ENCODE measurements around the gene SYT12. TPM values are rescaled to one million over a fixed set of nuclear protein-coding genes. Genes with fewer than 3 reads are reported as not detected.

The SYT12 gene
- total and polyA plus RNA-seq, 2 of the 8 experiments (the other 6 are each of a cell fraction or from before 2014, with no cell fraction given) = 1.4 to 3.3 TPM

GRCh38 chr11:66987158-66987620 is 35.7 kb upstream of the SYT12 start (continued):
- peak; percentile 93 for TF ChIP-seq NANOG (IDR thresholded peaks at IDR 0.05; ENCODE audit: insufficient read depth, low read depth, low read length, poor library complexity, severe bottlenecking)
